HCT116 (cell line): ENCODE measurements around the gene MPZL2. TPM values are rescaled to one million over a fixed set of nuclear protein-coding genes. Genes with fewer than 3 reads are reported as not detected.

Experiments used
- ATAC-seq: fragments of 200-7000 bp; cut with Tn5 transposase; 2 replicates; pipeline ENCODE4 v1.9.1; 2020; ENCODE audit warnings: mild to moderate bottlenecking, moderate library complexity
- BruUV-seq: library from RNA; stranded (reverse); fragments of 400-500 nt; replicated peaks from 2 replicates; lab custom pipeline; 2021; lab: Mats Ljungman, UMichigan
- CTCF ChIA-PET: fragments of 300-600 bp; sonication (Branson Sonifier 250); formaldehyde crosslinking; loops from one replicate; lab custom pipeline; 2021; ENCODE audit warnings: antibody characterized with exemption; lab: Charles Lee
- POLR2A ChIA-PET: fragments of 300-600, 350-600 bp; sonication (Branson Sonifier 250); formaldehyde crosslinking; loops from one replicate; lab custom pipeline; 2021; ENCODE audit warnings: antibody characterized with exemption; lab: Charles Lee
- RAD21 ChIA-PET, 2 experiments: fragments of 300-600 bp; sonication (Branson Sonifier 250); formaldehyde crosslinking; loops; one replicate each; lab custom pipeline; 2023; ENCODE audit warnings: low total read pairs in 2 of 2; ENCODE audit not compliant: uncharacterized antibody in 2 of 2, unreplicated experiment in 2 of 2, low non-redundant PET in 1 of 2; lab: Charles Lee
- DNase-seq: peaks from one replicate; pipeline ENCODE4 v3.0.0-alpha.2; 2010; ENCODE audit warnings: low read depth, low spot score
- H2AFZ ChIP-seq: fragments of 200-600 bp; shearing (Covaris generic), sonication (generic); 2 replicates; pipeline ENCODE4 v1.6.1; 2017; ENCODE audit warnings: low read depth, mixed run types, mixed read lengths, antibody characterized with exemption, low read length; ENCODE audit not compliant: poor library complexity, severe bottlenecking
- H3K27ac ChIP-seq: 2 replicates; pipeline ENCODE4 v1.5.1; 2012; ENCODE audit warnings: low read depth, low read length
- H3K27me3 ChIP-seq: fragments of 200-600 bp; sonication (generic); 2 replicates; pipeline ENCODE4 v1.6.1; 2016; ENCODE audit warnings: mixed run types, low read length, mixed read lengths; ENCODE audit not compliant: insufficient read depth
- H3K36me3 ChIP-seq, 2 experiments: fragments of 200-500 bp in 1 of 2; fragments of 200-600 bp in 1 of 2; sonication (Bioruptor generic) in 1 of 2; sonication (generic) in 1 of 2; 2 replicates each; pipeline versions ENCODE4 v1.5.1 to v1.6.1; 2014 to 2016; ENCODE audit warnings: low read length in 2 of 2, inconsistent platforms in 1 of 2, mixed read lengths in 1 of 2, mixed run types in 1 of 2; ENCODE audit not compliant: insufficient read depth in 2 of 2, control insufficient read depth in 1 of 2
- H3K4me1 ChIP-seq, 2 experiments: fragments of 200-600 bp in 1 of 2; sonication (generic) in 1 of 2; 2 replicates each; pipeline versions ENCODE4 v1.5.1 to v1.6.1; 2012 to 2017; ENCODE audit warnings: low read length in 2 of 2, inconsistent platforms in 1 of 2, mild to moderate bottlenecking in 1 of 2, mixed read lengths in 1 of 2, mixed run types in 1 of 2, moderate library complexity in 1 of 2; ENCODE audit not compliant: insufficient read depth in 2 of 2, control insufficient read depth in 1 of 2
- H3K4me2 ChIP-seq: fragments of 200-600 bp; sonication (generic); 2 replicates; pipeline ENCODE4 v1.6.1; 2017; ENCODE audit warnings: mixed run types, low read length, mixed read lengths
- H3K4me3 ChIP-seq, 2 experiments: fragments of 200-600 bp in 1 of 2; sonication (generic) in 1 of 2; replicated peaks in 1 of 2; 2 replicates each; pipeline ENCODE4 v1.5.1; 2011 to 2016; ENCODE audit warnings: low read length in 2 of 2, control low read depth in 1 of 2, low read depth in 1 of 2, mild to moderate bottlenecking in 1 of 2, mixed read lengths in 1 of 2, mixed run types in 1 of 2
- H3K79me2 ChIP-seq: fragments of 200-600 bp; sonication (generic); 2 replicates; pipeline ENCODE4 v1.6.1; 2017; ENCODE audit warnings: mild to moderate bottlenecking, mixed run types, low read length, moderate library complexity, mixed read lengths; ENCODE audit not compliant: insufficient read depth
- H3K9ac ChIP-seq: fragments of 200-600 bp; sonication (generic); 2 replicates; pipeline ENCODE4 v1.6.1; 2016; ENCODE audit warnings: low read length, mixed read lengths
- H3K9me2 ChIP-seq: fragments of 200-600 bp; sonication (generic), shearing (Covaris generic); 2 replicates; pipeline ENCODE4 v1.6.1; 2017; ENCODE audit warnings: mixed run types, mild to moderate bottlenecking, moderate library complexity; ENCODE audit not compliant: insufficient read depth
- H3K9me3 ChIP-seq, 2 experiments: fragments of 200-500 bp in 1 of 2; fragments of 200-600 bp in 1 of 2; sonication (Bioruptor generic) in 1 of 2; sonication (generic) in 1 of 2; 2 replicates each; pipeline ENCODE4 v1.6.1; 2014 to 2017; ENCODE audit warnings: low read length in 2 of 2, mixed read lengths in 2 of 2, inconsistent platforms in 1 of 2, low read depth in 1 of 2, mild to moderate bottlenecking in 1 of 2, mixed run types in 1 of 2, moderate library complexity in 1 of 2; ENCODE audit not compliant: control insufficient read depth in 1 of 2, insufficient read depth in 1 of 2
- H4K20me1 ChIP-seq: fragments of 200-600 bp; sonication (generic), shearing (Covaris generic); 2 replicates; pipeline ENCODE4 v1.6.1; 2017; ENCODE audit warnings: mixed run types, mild to moderate bottlenecking, moderate library complexity; ENCODE audit not compliant: insufficient read depth
- CBX3 ChIP-seq: IDR thresholded peaks from 2 replicates; pipeline ENCODE4 v1.6.1; 2012; ENCODE audit warnings: low read depth
- CEBPB ChIP-seq: IDR thresholded peaks from 2 replicates; pipeline ENCODE4 v1.6.1; 2012; ENCODE audit warnings: low read depth
- EGR1 ChIP-seq: IDR thresholded peaks from 2 replicates; pipeline ENCODE4 v1.6.1; 2012; ENCODE audit warnings: low read depth
- ELF1 ChIP-seq: IDR thresholded peaks from 2 replicates; pipeline ENCODE4 v1.6.1; 2012; ENCODE audit warnings: low read depth, borderline replicate concordance
- EZH2 ChIP-seq: fragments of 200-600 bp; sonication (generic); IDR thresholded peaks from 2 replicates; pipeline ENCODE4 v1.6.1; 2017; ENCODE audit warnings: antibody characterized with exemption, mixed run types
- EZH2phosphoT487 ChIP-seq: fragments of 200-600 bp; IDR thresholded peaks from 2 replicates; pipeline ENCODE4 v1.6.1; 2018; ENCODE audit warnings: antibody characterized with exemption, borderline replicate concordance
- POLR2A ChIP-seq: IDR thresholded peaks from 2 replicates; pipeline ENCODE4 v1.7.0; 2011; ENCODE audit warnings: borderline replicate concordance; ENCODE audit not compliant: insufficient read depth, insufficient read length; ENCODE audit errors: extremely low read depth
- POLR2AphosphoS5 ChIP-seq: IDR thresholded peaks from 2 replicates; pipeline ENCODE4 v1.6.1; 2011; ENCODE audit warnings: mild to moderate bottlenecking, low read depth, low read length, moderate library complexity
- RAD21 ChIP-seq: IDR thresholded peaks from 2 replicates; pipeline ENCODE4 v1.6.1; 2012; ENCODE audit warnings: low read depth, mild to moderate bottlenecking
- SIN3A ChIP-seq: IDR thresholded peaks from 2 replicates; pipeline ENCODE4 v1.6.1; 2012; ENCODE audit warnings: low read depth
- SP1 ChIP-seq: IDR thresholded peaks from 2 replicates; pipeline ENCODE4 v1.6.1; 2012; ENCODE audit warnings: low read depth
- SRF ChIP-seq: IDR thresholded peaks from 2 replicates; pipeline ENCODE4 v1.6.1; 2012; ENCODE audit warnings: low read depth
- TCF7L2 ChIP-seq: IDR thresholded peaks from 2 replicates; pipeline ENCODE4 v1.7.0; 2011; ENCODE audit warnings: borderline replicate concordance, inconsistent platforms; ENCODE audit not compliant: insufficient read depth, insufficient read length; ENCODE audit errors: extremely low read depth
- YY1 ChIP-seq: IDR thresholded peaks from 2 replicates; pipeline ENCODE4 v1.6.1; 2011; ENCODE audit warnings: low read length, low read depth, moderate library complexity, mild to moderate bottlenecking; ENCODE audit not compliant: insufficient replicate concordance; ENCODE audit errors: extremely low read depth
- ZFX ChIP-seq: fragments of 450-650 bp; IDR thresholded peaks from 2 replicates; pipeline ENCODE4 v1.6.1; 2017
- intact Hi-C: fragments of 100-400 bp; cut with micrococcal nuclease; formaldehyde crosslinking; loops from 2 replicates; pipeline ENCODE4 v1.10.0; 2022
- total RNA-seq: library from RNA; stranded (reverse); gene quantifications from one replicate; pipeline ENCODE4 v1.2.1, GENCODE V29; 2021; ENCODE audit not compliant: unreplicated experiment
- TF ChIP-seq, protein P1 (sequence below): IDR thresholded peaks from 2 replicates; pipeline ENCODE4 v1.6.1; 2011; ENCODE audit warnings: mild to moderate bottlenecking, low read length, moderate library complexity; ENCODE audit not compliant: insufficient replicate concordance; ENCODE audit errors: extremely low read depth
- TF ChIP-seq, protein P2 (sequence below): IDR thresholded peaks from 2 replicates; pipeline ENCODE4 v1.6.1; 2012
- TF ChIP-seq, protein P3 (sequence below): IDR thresholded peaks from 2 replicates; pipeline ENCODE4 v1.6.1; 2012; ENCODE audit warnings: low read depth

MPZL2 gene
- total RNA-seq, 1 experiment from 2014 or later, result 16.8 TPM

DNA sequence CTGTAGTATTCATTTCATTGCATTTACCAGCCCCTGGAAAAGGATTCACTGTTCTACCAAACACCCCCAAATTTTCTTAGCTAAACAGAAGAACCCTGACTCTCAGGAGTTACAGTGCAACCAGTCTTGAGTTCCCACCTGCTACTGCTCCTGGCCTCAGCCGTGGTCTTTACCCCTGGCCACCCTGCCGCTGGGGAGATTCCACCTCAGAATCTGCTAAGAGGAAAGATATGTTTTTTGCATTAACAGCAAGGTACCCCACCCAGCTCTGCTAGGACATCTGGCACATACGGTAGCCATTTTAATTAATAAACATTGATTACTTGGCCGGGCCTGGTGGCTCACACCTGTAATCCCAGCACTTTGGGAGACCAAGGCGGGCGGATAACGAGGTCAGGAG, 48.3 kb downstream of the MPZL2 start:
- intact Hi-C loops, result no loop called here
- no peak overlapping the region for H3K9ac ChIP-seq
- no peak for ATAC-seq
- no peaks in the 10 kb centered on the region for H3K4me1 ChIP-seq
- TF ChIP-seq RAD21, result no peak
- TF ChIP-seq SRF, result no peak
- TF ChIP-seq EZH2, result no peak
- no peak for TF ChIP-seq CEBPB
- TF ChIP-seq CBX3, result no peak
- no peak for TF ChIP-seq ZFX
- TF ChIP-seq EGR1, result no peak
- TF ChIP-seq YY1, result no peak
- TF ChIP-seq, protein P1, sequence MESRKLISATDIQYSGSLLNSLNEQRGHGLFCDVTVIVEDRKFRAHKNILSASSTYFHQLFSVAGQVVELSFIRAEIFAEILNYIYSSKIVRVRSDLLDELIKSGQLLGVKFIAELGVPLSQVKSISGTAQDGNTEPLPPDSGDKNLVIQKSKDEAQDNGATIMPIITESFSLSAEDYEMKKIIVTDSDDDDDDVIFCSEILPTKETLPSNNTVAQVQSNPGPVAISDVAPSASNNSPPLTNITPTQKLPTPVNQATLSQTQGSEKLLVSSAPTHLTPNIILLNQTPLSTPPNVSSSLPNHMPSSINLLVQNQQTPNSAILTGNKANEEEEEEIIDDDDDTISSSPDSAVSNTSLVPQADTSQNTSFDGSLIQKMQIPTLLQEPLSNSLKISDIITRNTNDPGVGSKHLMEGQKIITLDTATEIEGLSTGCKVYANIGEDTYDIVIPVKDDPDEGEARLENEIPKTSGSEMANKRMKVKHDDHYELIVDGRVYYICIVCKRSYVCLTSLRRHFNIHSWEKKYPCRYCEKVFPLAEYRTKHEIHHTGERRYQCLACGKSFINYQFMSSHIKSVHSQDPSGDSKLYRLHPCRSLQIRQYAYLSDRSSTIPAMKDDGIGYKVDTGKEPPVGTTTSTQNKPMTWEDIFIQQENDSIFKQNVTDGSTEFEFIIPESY, result no peak
- no peak for TF ChIP-seq POLR2AphosphoS5
- TF ChIP-seq ELF1, result no peak
- TF ChIP-seq, protein P2, sequence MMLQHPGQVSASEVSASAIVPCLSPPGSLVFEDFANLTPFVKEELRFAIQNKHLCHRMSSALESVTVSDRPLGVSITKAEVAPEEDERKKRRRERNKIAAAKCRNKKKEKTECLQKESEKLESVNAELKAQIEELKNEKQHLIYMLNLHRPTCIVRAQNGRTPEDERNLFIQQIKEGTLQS, result no peak
- no peak for TF ChIP-seq EZH2phosphoT487
- TF ChIP-seq, protein P3, sequence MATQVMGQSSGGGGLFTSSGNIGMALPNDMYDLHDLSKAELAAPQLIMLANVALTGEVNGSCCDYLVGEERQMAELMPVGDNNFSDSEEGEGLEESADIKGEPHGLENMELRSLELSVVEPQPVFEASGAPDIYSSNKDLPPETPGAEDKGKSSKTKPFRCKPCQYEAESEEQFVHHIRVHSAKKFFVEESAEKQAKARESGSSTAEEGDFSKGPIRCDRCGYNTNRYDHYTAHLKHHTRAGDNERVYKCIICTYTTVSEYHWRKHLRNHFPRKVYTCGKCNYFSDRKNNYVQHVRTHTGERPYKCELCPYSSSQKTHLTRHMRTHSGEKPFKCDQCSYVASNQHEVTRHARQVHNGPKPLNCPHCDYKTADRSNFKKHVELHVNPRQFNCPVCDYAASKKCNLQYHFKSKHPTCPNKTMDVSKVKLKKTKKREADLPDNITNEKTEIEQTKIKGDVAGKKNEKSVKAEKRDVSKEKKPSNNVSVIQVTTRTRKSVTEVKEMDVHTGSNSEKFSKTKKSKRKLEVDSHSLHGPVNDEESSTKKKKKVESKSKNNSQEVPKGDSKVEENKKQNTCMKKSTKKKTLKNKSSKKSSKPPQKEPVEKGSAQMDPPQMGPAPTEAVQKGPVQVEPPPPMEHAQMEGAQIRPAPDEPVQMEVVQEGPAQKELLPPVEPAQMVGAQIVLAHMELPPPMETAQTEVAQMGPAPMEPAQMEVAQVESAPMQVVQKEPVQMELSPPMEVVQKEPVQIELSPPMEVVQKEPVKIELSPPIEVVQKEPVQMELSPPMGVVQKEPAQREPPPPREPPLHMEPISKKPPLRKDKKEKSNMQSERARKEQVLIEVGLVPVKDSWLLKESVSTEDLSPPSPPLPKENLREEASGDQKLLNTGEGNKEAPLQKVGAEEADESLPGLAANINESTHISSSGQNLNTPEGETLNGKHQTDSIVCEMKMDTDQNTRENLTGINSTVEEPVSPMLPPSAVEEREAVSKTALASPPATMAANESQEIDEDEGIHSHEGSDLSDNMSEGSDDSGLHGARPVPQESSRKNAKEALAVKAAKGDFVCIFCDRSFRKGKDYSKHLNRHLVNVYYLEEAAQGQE, result no peak
- TF ChIP-seq SIN3A, result no peak
- no peak for TF ChIP-seq POLR2A
- TF ChIP-seq SP1, result no peak
- no peak for TF ChIP-seq TCF7L2
- H3K27me3 ChIP-seq, result peaks cover 16% of the 10 kb centered on the region; the same call in 1 of the 2 replicates
- H3K79me2 ChIP-seq, result no peaks in the 10 kb centered on the region
- H3K36me3 ChIP-seq, result no peaks in the 10 kb centered on the region
- DNase-seq, result no peak
- H3K9me3 ChIP-seq, result no peaks in the 10 kb centered on the region
- ChIA-PET RAD21 (no interaction called here), CTCF (interaction anchor here (1.8 kb wide), 1 partner anchor 17 kb away, joined by 7 read pairs; no protein-coding TSS in a partner anchor), POLR2A (interaction anchor here (0.6 kb wide), 1 partner anchor 88 kb away, joined by 4 read pairs; no protein-coding TSS in a partner anchor)
- BruUV-seq, result no TSS peak
- H2AFZ ChIP-seq, result no peak overlapping the region
- no peak overlapping the region for H3K4me2 ChIP-seq
- no peaks in the 10 kb centered on the region for H4K20me1 ChIP-seq
- H3K27ac ChIP-seq, result no peak overlapping the region
- H3K9me2 ChIP-seq, result no peaks in the 10 kb centered on the region
- no peak overlapping the region for H3K4me3 ChIP-seq
